Measurements from ENCODE around the gene HMGB3.
"Not testable (repeated sequence)": the region's sequence is repeated elsewhere in the genome, so short reads cannot be mapped to it uniquely, and the experiment has no call there.

HMGB3 gene

GRCh38 chrX:150977411-150978162, 5.5 kb upstream of the HMGB3 start:
- no peak for DNase-seq

- no peak for DNase-seq
These were observed 2.9 kb upstream of the HMGB3 start for GRCh38 chrX:150980186-150980585.

GRCh38 chrX:150980711-150981110, 2.4 kb upstream of the HMGB3 start:
- no peak for DNase-seq

GRCh38 chrX:150982235-150982787, 824 bp upstream of the HMGB3 start:
- DNase-seq, result peak; percentile 45

- DNase-seq, result peak; percentile 25
These were observed 510 bp downstream of the HMGB3 start for GRCh38 chrX:150983521-150984168.

GRCh38 chrX:150984169-150984824, 1.2 kb downstream of the HMGB3 start:
- peak; percentile 22 for DNase-seq

- DNase-seq, result not testable (repeated sequence)
These were observed 4.6 kb downstream of the HMGB3 start for GRCh38 chrX:150987687-150988086.

- no peak for DNase-seq
These were observed 6.3 kb downstream of the HMGB3 start for GRCh38 chrX:150989420-150989819.

GRCh38 chrX:150990910-150991309, 7.8 kb downstream of the HMGB3 start:
- no peak for DNase-seq

- DNase-seq, result no peak
These were observed 17.8 kb downstream of the HMGB3 start for GRCh38 chrX:151000861-151001331.

GRCh38 chrX:151004085-151004484, 20.9 kb downstream of the HMGB3 start:
- peak; percentile 22 for DNase-seq

GRCh38 chrX:151006410-151007109, 23.4 kb downstream of the HMGB3 start:
- no peak for DNase-seq

GRCh38 chrX:151009582-151009981, 26.4 kb downstream of the HMGB3 start:
- DNase-seq, result no peak

GRCh38 chrX:151013164-151013743, 30.1 kb downstream of the HMGB3 start:
- DNase-seq, result no peak

GRCh38 chrX:151015684-151016083, 32.5 kb downstream of the HMGB3 start:
- no peak for DNase-seq

GRCh38 chrX:151019856-151020255, 36.7 kb downstream of the HMGB3 start:
- no peak for DNase-seq

- DNase-seq, result peak; percentile 4
These were observed 47.7 kb downstream of the HMGB3 start for GRCh38 chrX:151030845-151031244.

- DNase-seq, result no peak
These were observed 48.3 kb downstream of the HMGB3 start for GRCh38 chrX:151031391-151031975.

- DNase-seq, result no peak
These were observed 56.2 kb downstream of the HMGB3 start for GRCh38 chrX:151039351-151039750.

Data from hematopoietic multipotent progenitor cell treated with erythropoietin and hydrocortisone succinate and interleukin-3 and kit ligand, for 4 days (in vitro differentiated cells).